GM12801 (cell line): ENCODE data around the gene ADAMTS6.

Experiments
- TF ChIP-seq, protein P1 (sequence below): IDR thresholded peaks from one replicate; pipeline ENCODE4 v1.5.1; 2011; ENCODE audit warnings: control low read depth; ENCODE audit not compliant: insufficient read length; ENCODE audit errors: extremely low read depth

ADAMTS6 gene

DNA sequence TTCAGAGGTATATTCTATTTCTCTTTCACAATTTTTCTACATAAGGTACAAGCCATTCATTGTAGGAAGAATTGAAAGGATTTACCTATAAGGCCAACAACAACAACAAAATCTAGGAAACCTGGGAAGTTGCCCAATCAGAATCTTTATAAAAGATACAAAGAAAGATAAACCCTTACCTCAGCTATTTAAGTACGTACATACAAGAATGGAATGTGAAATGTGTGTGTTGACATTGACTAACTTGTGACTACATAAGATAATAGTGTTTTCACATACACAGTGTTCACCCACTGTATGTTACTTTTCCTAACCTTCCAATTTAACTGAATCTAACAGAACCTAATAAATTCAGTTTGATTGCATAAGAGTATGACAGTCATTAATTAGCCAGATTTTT lies 154.1 kb downstream of the ADAMTS6 start:
- TF ChIP-seq, protein P1, sequence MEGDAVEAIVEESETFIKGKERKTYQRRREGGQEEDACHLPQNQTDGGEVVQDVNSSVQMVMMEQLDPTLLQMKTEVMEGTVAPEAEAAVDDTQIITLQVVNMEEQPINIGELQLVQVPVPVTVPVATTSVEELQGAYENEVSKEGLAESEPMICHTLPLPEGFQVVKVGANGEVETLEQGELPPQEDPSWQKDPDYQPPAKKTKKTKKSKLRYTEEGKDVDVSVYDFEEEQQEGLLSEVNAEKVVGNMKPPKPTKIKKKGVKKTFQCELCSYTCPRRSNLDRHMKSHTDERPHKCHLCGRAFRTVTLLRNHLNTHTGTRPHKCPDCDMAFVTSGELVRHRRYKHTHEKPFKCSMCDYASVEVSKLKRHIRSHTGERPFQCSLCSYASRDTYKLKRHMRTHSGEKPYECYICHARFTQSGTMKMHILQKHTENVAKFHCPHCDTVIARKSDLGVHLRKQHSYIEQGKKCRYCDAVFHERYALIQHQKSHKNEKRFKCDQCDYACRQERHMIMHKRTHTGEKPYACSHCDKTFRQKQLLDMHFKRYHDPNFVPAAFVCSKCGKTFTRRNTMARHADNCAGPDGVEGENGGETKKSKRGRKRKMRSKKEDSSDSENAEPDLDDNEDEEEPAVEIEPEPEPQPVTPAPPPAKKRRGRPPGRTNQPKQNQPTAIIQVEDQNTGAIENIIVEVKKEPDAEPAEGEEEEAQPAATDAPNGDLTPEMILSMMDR, result no peak

DNA sequence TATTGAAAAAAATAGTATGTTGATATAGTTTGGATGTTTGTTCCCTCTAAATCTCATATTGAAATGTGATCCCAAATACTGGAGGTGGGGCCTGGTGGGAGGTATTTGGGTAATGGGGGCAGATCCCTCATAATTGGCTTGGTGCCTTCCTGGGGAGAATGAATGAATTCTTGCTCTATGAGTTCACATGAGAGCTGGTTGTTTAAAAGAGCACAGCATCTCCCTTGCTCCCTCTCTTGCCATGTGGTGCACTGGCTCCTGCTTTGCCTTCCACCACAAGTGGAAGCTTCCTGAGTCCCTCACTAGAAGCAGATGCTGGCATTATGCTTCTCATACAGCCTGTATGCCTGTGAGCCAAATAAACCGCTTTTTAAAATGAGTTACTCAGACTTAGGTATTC lies 154.8 kb downstream of the ADAMTS6 start:
- TF ChIP-seq, protein P1, result no peak

GRCh38 chr5:65324226-65324625 lies 157.5 kb downstream of the ADAMTS6 start:
- TF ChIP-seq, protein P1, result no peak

GRCh38 chr5:65320250-65320649 lies 161.5 kb downstream of the ADAMTS6 start:
- TF ChIP-seq, protein P1, result no peak

DNA sequence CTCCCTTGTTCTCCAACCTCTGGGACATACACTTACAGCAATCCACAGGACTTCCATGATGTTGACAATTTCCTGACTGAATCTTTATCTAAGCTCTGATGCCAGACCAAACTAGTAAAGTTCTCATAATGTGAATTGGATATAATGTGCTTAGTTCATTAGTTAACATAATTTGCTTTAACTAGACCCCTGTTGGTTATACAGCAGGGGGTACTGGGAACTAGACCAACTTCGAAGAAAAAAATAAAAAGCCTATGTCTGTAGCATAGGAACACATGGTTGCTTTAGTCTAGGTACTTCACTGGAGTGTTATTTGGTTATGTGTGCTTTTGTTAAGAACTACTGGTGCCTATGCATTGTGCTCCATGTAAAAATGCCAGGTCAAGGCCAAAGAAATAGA lies 173.8 kb downstream of the ADAMTS6 start:
- TF ChIP-seq, protein P1, result no peak

DNA sequence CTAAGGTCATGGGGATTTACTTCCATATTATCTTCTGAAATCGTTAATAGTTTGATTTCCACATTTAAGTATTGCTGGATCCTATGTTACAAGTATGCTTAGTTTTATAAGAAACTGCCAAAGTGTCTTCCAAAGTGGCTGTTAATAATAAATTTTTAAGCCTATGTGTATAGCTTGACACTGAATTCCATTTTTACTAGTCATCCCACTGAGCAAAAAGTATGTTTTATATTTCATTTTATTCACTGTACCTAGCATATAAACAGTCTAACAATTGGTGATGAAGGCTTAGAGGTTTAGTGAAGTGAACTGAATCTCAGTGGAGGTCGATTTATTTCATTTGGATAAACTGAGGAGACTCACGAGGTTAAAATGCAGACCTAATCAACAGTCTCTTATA lies 174.6 kb downstream of the ADAMTS6 start:
- TF ChIP-seq, protein P1, result no peak

DNA sequence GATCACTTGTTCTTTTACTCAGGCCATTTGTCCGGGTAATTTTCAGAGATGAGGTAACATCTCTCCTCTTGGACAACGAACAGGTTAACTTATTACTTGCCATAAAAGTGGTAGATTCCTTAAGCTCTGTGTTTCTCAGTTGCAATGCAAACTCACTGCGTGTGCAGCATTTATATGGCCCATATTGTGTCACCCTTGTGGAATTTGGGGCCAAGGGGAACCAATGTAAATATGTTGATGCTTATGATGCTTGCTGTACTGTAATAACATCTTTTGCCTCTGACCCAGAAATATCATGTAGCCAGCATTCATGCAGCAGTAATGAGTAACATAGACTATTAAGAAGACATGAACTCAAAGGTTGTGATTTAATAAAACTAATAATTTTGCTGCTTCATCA lies 175.8 kb downstream of the ADAMTS6 start:
- TF ChIP-seq, protein P1, result no peak

- TF ChIP-seq, protein P1, result no peak
These were observed 181.9 kb downstream of the ADAMTS6 start for GRCh38 chr5:65299861-65300260.
